ENCODE measurements around the gene SNX17. TPM values are rescaled to one million over a fixed set of nuclear protein-coding genes. Genes with fewer than 3 reads are reported as not detected.
A peak's percentile ranks its signal among the peaks of the same experiment; 100 is the strongest.

SNX17 gene
- total RNA-seq, 2 donors from 2014 or later: 77.1 to 99.6 TPM

DNA sequence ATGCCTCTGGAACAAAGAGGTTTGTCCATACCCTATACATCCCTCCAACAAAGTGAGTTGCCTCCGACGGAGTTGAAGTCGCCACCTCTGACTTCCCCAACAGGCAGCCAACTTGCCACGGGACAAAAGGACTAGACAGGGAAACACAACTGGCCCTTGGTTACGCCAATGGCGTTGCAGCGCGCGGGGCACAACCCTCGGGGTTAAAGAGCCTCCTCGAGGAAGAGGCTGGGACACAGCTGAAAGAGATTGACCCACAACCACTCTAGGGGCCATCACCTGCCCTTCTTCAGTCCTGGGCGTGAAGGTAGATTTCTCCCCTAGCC is 14.4 kb upstream of the SNX17 start:
- Histone ChIP-seq H3K9ac (ENCODE audit: low read depth in 2 of 2, low read length in 2 of 2) (peak overlapping the region; percentile 91 to 98), H3K27me3 (no peaks in the 10 kb centered on the region), H3K9me3 (no peaks in the 10 kb centered on the region), H3K4me1 (peaks cover 11% of the 10 kb centered on the region), H3K36me3 (no peaks in the 10 kb centered on the region), H3K27ac (peak overlapping the region; percentile 94), H3K4me3 (peak overlapping the region; percentile 78)
- no peak for DNase-seq
- intact Hi-C loops (cut with DNase I): no loop called here
- no peak for TF ChIP-seq CTCF (IDR thresholded peaks at IDR 0.05)

- intact Hi-C loops (cut with DNase I): no loop called here
- DNase-seq: peak; percentile 96
- TF ChIP-seq CTCF (IDR thresholded peaks at IDR 0.05): no peak
- Histone ChIP-seq H3K4me3 (peak within 1 kb of the TSS; percentile 78), H3K4me1 (peaks cover 11% of the 10 kb centered on the region), H3K9ac (ENCODE audit: low read depth in 2 of 2, low read length in 2 of 2) (peak within 1 kb of the TSS; percentile 91 to 98), H3K36me3 (no peaks in the 10 kb centered on the region), H3K9me3 (no peaks in the 10 kb centered on the region), H3K27ac (peak within 1 kb of the TSS; percentile 94), H3K27me3 (no peaks in the 10 kb centered on the region)
Measured at GRCh38 chr2:27356382-27357181, 13.8 kb upstream of the SNX17 start, which contains the start of gene GTF3C2. Gene GTF3C2, minus strand, starts transcription at chr2:27356764. Its CDS starts 13,210 bp downstream, at chr2:27343554.

DNA sequence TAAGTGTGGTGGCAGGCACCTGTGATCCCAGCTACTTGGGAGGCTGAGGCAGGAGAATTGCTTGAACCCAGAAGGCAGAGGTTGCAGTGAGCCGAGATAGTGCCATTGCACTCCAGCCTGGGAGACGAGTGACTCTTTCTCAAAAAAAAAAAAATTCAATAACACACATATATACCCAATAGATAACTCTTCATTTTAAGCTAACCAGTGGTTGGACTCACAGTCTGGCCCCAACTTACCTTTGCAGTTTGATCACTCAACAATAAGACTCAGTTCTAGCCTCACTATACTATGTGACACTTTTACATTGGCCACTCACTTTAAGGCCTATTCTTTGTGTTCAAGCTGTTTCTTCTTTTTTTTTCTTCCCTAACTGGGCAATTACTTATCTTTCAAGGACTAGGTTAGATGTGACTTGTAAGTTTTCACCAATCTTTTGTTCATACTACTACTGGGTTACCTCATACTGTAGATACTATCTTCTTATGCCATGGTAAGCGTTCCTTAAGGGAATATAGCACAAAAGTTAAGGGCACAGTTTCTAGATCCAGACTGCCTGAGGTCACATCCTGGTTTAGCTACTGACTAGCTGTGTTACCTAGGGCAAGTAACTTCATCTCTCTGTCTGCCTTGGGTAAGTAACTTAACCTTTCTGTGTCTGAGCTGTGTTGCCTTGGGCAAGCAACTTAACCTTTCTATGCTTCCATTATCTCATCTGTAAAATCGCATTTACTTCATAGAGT is 7.6 kb upstream of the SNX17 start:
- intact Hi-C loops (cut with DNase I): no loop called here
- no peaks in the 10 kb centered on the region for H3K9me3 ChIP-seq

DNA sequence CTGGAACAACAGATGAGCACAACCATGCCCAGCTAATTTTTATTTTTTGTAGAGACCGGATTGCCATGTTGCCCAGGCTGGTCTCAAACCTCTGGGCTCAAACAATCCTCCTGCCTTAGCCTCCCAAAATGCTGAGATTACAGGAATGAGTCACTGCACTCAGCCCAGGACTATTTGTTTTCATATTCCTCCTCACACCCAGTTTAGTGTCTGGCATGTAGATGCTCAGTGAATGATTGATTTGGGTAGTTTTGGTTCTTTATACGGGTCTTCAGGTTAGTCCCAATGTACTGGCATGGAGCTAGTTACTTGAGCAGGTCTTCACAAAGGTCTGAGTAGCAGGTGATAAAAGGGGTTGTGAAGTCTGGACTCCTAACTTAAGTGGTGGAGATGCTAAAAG is 6.5 kb upstream of the SNX17 start:
- no peak for DNase-seq
- TF ChIP-seq CTCF (IDR thresholded peaks at IDR 0.05): no peak
- peaks cover 10% of the 10 kb centered on the region for H3K36me3 ChIP-seq
- H3K4me3 ChIP-seq: no peak overlapping the region
- H3K27me3 ChIP-seq: no peaks in the 10 kb centered on the region
- no peaks in the 10 kb centered on the region for H3K9me3 ChIP-seq
- intact Hi-C loops (cut with DNase I): no loop called here
- H3K4me1 ChIP-seq: peaks cover 3% of the 10 kb centered on the region
- no peak overlapping the region for H3K9ac ChIP-seq (ENCODE audit: low read depth in 2 of 2, low read length in 2 of 2)
- H3K27ac ChIP-seq: no peak overlapping the region

More for the DNA sequence above, 7.6 kb upstream of the SNX17 start:
- H3K27ac ChIP-seq: no peak overlapping the region
- no peaks in the 10 kb centered on the region for H3K4me1 ChIP-seq
- H3K4me3 ChIP-seq: no peak overlapping the region
- no peak for DNase-seq
- no peak for TF ChIP-seq CTCF (IDR thresholded peaks at IDR 0.05)
- H3K36me3 ChIP-seq: peaks cover 10% of the 10 kb centered on the region
- no peak overlapping the region for H3K9ac ChIP-seq (ENCODE audit: low read depth in 2 of 2, low read length in 2 of 2)
- H3K27me3 ChIP-seq: no peaks in the 10 kb centered on the region

GRCh38 chr2:27369471-27370025 is 868 bp upstream of the SNX17 start:
- peak overlapping the region; percentile 92 for H3K27ac ChIP-seq
- DNase-seq: peak; percentile 65
- H3K4me1 ChIP-seq: peaks cover 17% of the 10 kb centered on the region
- peak overlapping the region; percentile 97 for H3K9ac ChIP-seq (ENCODE audit: low read depth in 2 of 2, low read length in 2 of 2)
- intact Hi-C loops (cut with DNase I): no loop called here
- H3K4me3 ChIP-seq: peak overlapping the region; percentile 84
- H3K9me3 ChIP-seq: no peaks in the 10 kb centered on the region
- H3K36me3 ChIP-seq: peaks cover 10% of the 10 kb centered on the region
- H3K27me3 ChIP-seq: no peaks in the 10 kb centered on the region
- no peak for TF ChIP-seq CTCF (IDR thresholded peaks at IDR 0.05)
